ENCODE measurements around the gene NKTR. TPM values are rescaled to one million over a fixed set of nuclear protein-coding genes. Genes with fewer than 3 reads are reported as not detected.

NKTR gene
- total and polyA plus RNA-seq, 5 donors from 2014 or later, result 9.7 to 291 (median 11.2) TPM

DNA sequence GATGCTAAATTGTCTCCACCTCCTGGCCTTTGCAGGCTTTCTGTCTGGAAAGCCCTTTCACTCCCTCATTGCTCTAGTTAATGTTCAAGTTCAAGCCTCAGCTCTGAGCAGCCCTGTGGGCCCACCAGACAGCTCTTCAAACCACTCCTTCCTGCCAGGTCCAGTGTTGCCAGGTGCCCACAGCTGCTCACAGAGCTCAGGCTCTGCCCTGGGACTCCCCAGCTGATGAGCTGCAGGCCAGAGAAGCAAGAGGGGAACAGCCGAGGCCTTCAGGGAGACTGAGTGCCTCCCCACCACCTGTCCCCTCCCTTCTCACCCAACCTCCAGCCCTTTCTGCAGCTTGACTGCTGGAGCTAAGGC, 51.7 kb downstream of the NKTR start:
- Mint-ChIP-seq H3K27ac (no peak overlapping the region), H3K36me3 (peaks cover 17% of the 10 kb centered on the region), H3K9me3 (no peaks in the 10 kb centered on the region), H3K27me3 (peaks cover 16% of the 10 kb centered on the region), H3K4me1 (peaks cover 0 to 12% (median 7%) of the 10 kb centered on the region in 4 donors), H3K4me3 (no peak overlapping the region)
- ATAC-seq (ENCODE audit: low read depth in 2 of 2) (no peak), DNase-seq (no peak)
- Histone ChIP-seq H3K4me1 (ENCODE audit: control insufficient read depth, insufficient read depth, low read length, poor library complexity, severe bottlenecking) (peaks cover 18% of the 10 kb centered on the region), H3K36me3 (ENCODE audit: control insufficient read depth, insufficient read depth, low read length) (peaks cover 16% of the 10 kb centered on the region), H3K9me3 (ENCODE audit: control insufficient read depth in 2 of 2, low read length in 2 of 2) (no peaks in the 10 kb centered on the region), H3K27me3 (ENCODE audit: control insufficient read depth, insufficient read depth, low read length) (no peaks in the 10 kb centered on the region), H3K4me3 (ENCODE audit: low read depth, low read length) (no peak overlapping the region), H3K27ac (ENCODE audit: insufficient read depth, low read length, poor library complexity, severe bottlenecking) (no peak overlapping the region)

GRCh38 chr3:42652611-42653302, 52.3 kb downstream of the NKTR start:
- Histone ChIP-seq H3K27ac (ENCODE audit: insufficient read depth, low read length, poor library complexity, severe bottlenecking) (no peak overlapping the region), H3K4me3 (ENCODE audit: low read depth, low read length) (no peak overlapping the region), H3K27me3 (ENCODE audit: control insufficient read depth, insufficient read depth, low read length) (no peaks in the 10 kb centered on the region), H3K9me3 (ENCODE audit: control insufficient read depth in 2 of 2, low read length in 2 of 2) (no peaks in the 10 kb centered on the region), H3K36me3 (ENCODE audit: control insufficient read depth, insufficient read depth, low read length) (peaks cover 11% of the 10 kb centered on the region), H3K4me1 (ENCODE audit: control insufficient read depth, insufficient read depth, low read length, poor library complexity, severe bottlenecking) (peaks cover 18% of the 10 kb centered on the region)
- H3K27ac Mint-ChIP-seq, result peak overlapping the region in 1 of 3 donors; percentile 83
- peaks cover 13% of the 10 kb centered on the region for H3K36me3 Mint-ChIP-seq
- DNase-seq (no peak), ATAC-seq (ENCODE audit: low read depth in 2 of 2) (no peak)
- peaks cover 0 to 12% (median 7%) of the 10 kb centered on the region in 4 donors for H3K4me1 Mint-ChIP-seq
- no peaks in the 10 kb centered on the region for H3K9me3 Mint-ChIP-seq
- H3K27me3 Mint-ChIP-seq, result peaks cover 16% of the 10 kb centered on the region
- peak overlapping the region; percentile 48 to 92 (median 64) for H3K4me3 Mint-ChIP-seq

GRCh38 chr3:42653303-42653559, 52.7 kb downstream of the NKTR start:
- DNase-seq (no peak), ATAC-seq (ENCODE audit: low read depth in 2 of 2) (no peak)
- Histone ChIP-seq H3K36me3 (ENCODE audit: control insufficient read depth, insufficient read depth, low read length) (peaks cover 6% of the 10 kb centered on the region), H3K27me3 (ENCODE audit: control insufficient read depth, insufficient read depth, low read length) (no peaks in the 10 kb centered on the region), H3K4me3 (ENCODE audit: low read depth, low read length) (no peak overlapping the region), H3K27ac (ENCODE audit: insufficient read depth, low read length, poor library complexity, severe bottlenecking) (no peak overlapping the region), H3K9me3 (ENCODE audit: control insufficient read depth in 2 of 2, low read length in 2 of 2) (no peaks in the 10 kb centered on the region), H3K4me1 (ENCODE audit: control insufficient read depth, insufficient read depth, low read length, poor library complexity, severe bottlenecking) (peaks cover 18% of the 10 kb centered on the region)
- Mint-ChIP-seq H3K27me3 (peaks cover 16% of the 10 kb centered on the region), H3K4me3 (peak overlapping the region; percentile 48 to 92 (median 64)), H3K36me3 (peaks cover 9% of the 10 kb centered on the region), H3K9me3 (no peaks in the 10 kb centered on the region), H3K4me1 (peaks cover 0 to 11% (median 7%) of the 10 kb centered on the region in 4 donors), H3K27ac (peak overlapping the region in 1 of 3 donors; percentile 83)

DNA sequence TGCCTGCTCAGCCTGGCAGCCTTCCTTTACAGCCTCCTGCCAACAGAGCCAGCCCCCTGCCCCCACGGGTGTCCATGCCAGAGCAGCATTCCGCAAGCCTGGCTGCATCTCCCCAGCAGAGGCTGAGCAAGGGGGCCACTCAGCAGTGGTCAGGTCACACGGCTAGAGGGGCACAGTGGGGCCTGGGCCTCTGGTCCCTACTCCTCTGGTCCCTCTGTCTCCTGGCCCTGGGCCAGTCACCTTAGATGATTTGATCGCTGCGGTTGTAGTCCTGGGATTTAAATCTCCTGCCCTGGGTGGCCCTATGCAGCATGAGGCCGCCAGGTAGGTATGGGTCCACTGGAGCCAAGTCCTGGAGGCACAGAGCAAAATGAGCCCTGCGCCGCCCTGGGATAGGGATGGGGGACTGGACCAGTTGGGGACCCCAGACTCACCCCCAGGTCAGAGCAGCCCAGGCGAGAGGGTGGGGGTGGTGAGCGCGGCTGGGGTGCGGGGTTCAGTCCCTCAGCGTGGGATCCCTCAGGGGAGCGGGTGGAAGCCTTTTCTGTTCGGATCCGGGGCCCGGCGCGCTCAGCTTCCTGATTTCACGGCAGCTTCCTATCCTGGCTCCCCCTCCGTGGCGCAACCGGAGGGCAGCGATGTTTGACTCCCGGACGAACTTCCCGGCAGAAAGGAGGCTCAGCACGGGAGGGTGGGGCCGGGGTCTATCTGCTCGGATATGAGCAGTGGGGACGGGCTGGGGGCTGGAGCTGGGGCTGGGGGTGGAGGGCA, 53.3 kb downstream of the NKTR start, which contains the start of gene ZBTB47:
TSS of gene ZBTB47 (plus strand) at position 138 of the 771 bp plus-strand sequence. CDS start 4,659 bp downstream, outside the sequence.
- no peak for DNase-seq
- Mint-ChIP-seq H3K9me3 (no peaks in the 10 kb centered on the region), H3K4me1 (peaks cover 0 to 11% (median 6%) of the 10 kb centered on the region in 4 donors), H3K4me3 (peak within 1 kb of the TSS; percentile 56 to 92 (median 80)), H3K27ac (peak within 1 kb of the TSS in 1 of 3 donors; percentile 83), H3K36me3 (peaks cover 8% of the 10 kb centered on the region), H3K27me3 (peaks cover 16% of the 10 kb centered on the region)
- H3K27me3 ChIP-seq (ENCODE audit: control insufficient read depth, insufficient read depth, low read length), result no peaks in the 10 kb centered on the region
- no peaks in the 10 kb centered on the region for H3K9me3 ChIP-seq (ENCODE audit: control insufficient read depth in 2 of 2, low read length in 2 of 2)
- ATAC-seq (ENCODE audit: low read depth in 2 of 2), result no peak
- H3K27ac ChIP-seq (ENCODE audit: insufficient read depth, low read length, poor library complexity, severe bottlenecking), result no peak within 1 kb of the TSS
- peaks cover 3% of the 10 kb centered on the region for H3K36me3 ChIP-seq (ENCODE audit: control insufficient read depth, insufficient read depth, low read length)
- H3K4me3 ChIP-seq (ENCODE audit: low read depth, low read length), result no peak within 1 kb of the TSS
- peaks cover 18% of the 10 kb centered on the region for H3K4me1 ChIP-seq (ENCODE audit: control insufficient read depth, insufficient read depth, low read length, poor library complexity, severe bottlenecking)

- H3K27me3 ChIP-seq (ENCODE audit: control insufficient read depth, insufficient read depth, low read length), result no peaks in the 10 kb centered on the region
- DNase-seq (no peak), ATAC-seq (ENCODE audit: low read depth in 2 of 2) (peak; percentile 23 to 25)
- Mint-ChIP-seq H3K9me3 (no peaks in the 10 kb centered on the region), H3K27me3 (peaks cover 16% of the 10 kb centered on the region), H3K27ac (no peak overlapping the region), H3K36me3 (peaks cover under 1% of the 10 kb centered on the region), H3K4me3 (peak overlapping the region in 3 of 4 donors; percentile 24 to 73 (median 55)), H3K4me1 (peaks cover 0 to 9% (median 4%) of the 10 kb centered on the region in 4 donors)
- H3K9me3 ChIP-seq (ENCODE audit: control insufficient read depth in 2 of 2, low read length in 2 of 2), result no peaks in the 10 kb centered on the region
- H3K4me1 ChIP-seq (ENCODE audit: control insufficient read depth, insufficient read depth, low read length, poor library complexity, severe bottlenecking), result peaks cover 18% of the 10 kb centered on the region
- no peak overlapping the region for H3K27ac ChIP-seq (ENCODE audit: insufficient read depth, low read length, poor library complexity, severe bottlenecking)
- H3K36me3 ChIP-seq (ENCODE audit: control insufficient read depth, insufficient read depth, low read length), result no peaks in the 10 kb centered on the region
- H3K4me3 ChIP-seq (ENCODE audit: low read depth, low read length), result no peak overlapping the region
Measured at GRCh38 chr3:42654331-42655201, 54.1 kb downstream of the NKTR start.

DNA sequence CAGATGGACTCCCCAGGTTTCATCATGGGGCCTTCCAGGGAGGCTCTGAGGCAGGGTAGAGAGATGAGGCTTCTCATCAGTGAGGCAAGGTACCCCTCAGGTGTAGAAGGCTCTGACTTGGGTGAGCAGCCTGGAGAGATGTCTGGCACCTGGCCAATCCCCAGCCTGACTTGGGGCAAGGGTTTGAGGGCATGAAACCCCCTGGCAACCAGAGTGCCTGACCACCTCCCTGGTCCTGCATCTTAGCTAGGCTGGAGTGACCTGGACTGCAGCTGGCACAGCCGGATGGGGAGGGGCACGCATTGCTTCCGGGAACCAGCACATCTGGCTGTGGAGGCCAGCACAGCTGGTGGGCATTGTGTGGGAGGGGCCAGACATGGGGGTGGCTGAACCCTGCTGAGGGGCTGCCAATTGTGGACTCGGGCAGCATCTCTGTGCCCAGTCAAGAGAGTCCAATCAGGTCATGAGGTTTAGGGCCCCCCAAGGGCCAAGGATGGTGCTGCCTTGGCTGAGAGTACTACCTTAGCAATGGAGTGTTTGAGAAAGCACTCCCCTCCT, 54.9 kb downstream of the NKTR start:
- DNase-seq (no peak), ATAC-seq (ENCODE audit: low read depth in 2 of 2) (no peak)
- H3K27me3 ChIP-seq (ENCODE audit: control insufficient read depth, insufficient read depth, low read length), result no peaks in the 10 kb centered on the region
- no peaks in the 10 kb centered on the region for H3K9me3 ChIP-seq (ENCODE audit: control insufficient read depth in 2 of 2, low read length in 2 of 2)
- H3K4me3 Mint-ChIP-seq, result peak overlapping the region in 3 of 4 donors; percentile 24 to 55 (median 38)
- peaks cover 16% of the 10 kb centered on the region for H3K27me3 Mint-ChIP-seq
- peaks cover 18% of the 10 kb centered on the region for H3K4me1 ChIP-seq (ENCODE audit: control insufficient read depth, insufficient read depth, low read length, poor library complexity, severe bottlenecking)
- H3K27ac Mint-ChIP-seq, result no peak overlapping the region
- H3K4me3 ChIP-seq (ENCODE audit: low read depth, low read length), result no peak overlapping the region
- H3K27ac ChIP-seq (ENCODE audit: insufficient read depth, low read length, poor library complexity, severe bottlenecking), result no peak overlapping the region
- H3K9me3 Mint-ChIP-seq, result no peaks in the 10 kb centered on the region
- H3K4me1 Mint-ChIP-seq, result peaks cover 0 to 9% (median 4%) of the 10 kb centered on the region in 4 donors
- no peaks in the 10 kb centered on the region for H3K36me3 ChIP-seq (ENCODE audit: control insufficient read depth, insufficient read depth, low read length)
- no peaks in the 10 kb centered on the region for H3K36me3 Mint-ChIP-seq

GRCh38 chr3:42655980-42656679, 55.6 kb downstream of the NKTR start:
- Histone ChIP-seq H3K9me3 (ENCODE audit: control insufficient read depth in 2 of 2, low read length in 2 of 2) (no peaks in the 10 kb centered on the region), H3K4me3 (ENCODE audit: low read depth, low read length) (no peak overlapping the region), H3K27ac (ENCODE audit: insufficient read depth, low read length, poor library complexity, severe bottlenecking) (no peak overlapping the region), H3K4me1 (ENCODE audit: control insufficient read depth, insufficient read depth, low read length, poor library complexity, severe bottlenecking) (peaks cover 18% of the 10 kb centered on the region), H3K36me3 (ENCODE audit: control insufficient read depth, insufficient read depth, low read length) (no peaks in the 10 kb centered on the region), H3K27me3 (ENCODE audit: control insufficient read depth, insufficient read depth, low read length) (no peaks in the 10 kb centered on the region)
- Mint-ChIP-seq H3K4me3 (peak overlapping the region in 1 of 4 donors; percentile 38), H3K9me3 (no peaks in the 10 kb centered on the region), H3K27me3 (peaks cover 16% of the 10 kb centered on the region), H3K4me1 (peaks cover 0 to 9% (median 4%) of the 10 kb centered on the region in 4 donors), H3K27ac (no peak overlapping the region), H3K36me3 (no peaks in the 10 kb centered on the region)
- ATAC-seq (ENCODE audit: low read depth in 2 of 2) (no peak), DNase-seq (no peak)

All from CD4-positive, CD25-positive, alpha-beta regulatory T cell (primary cell).